Measurements from ENCODE around the gene CEP250. TPM values are rescaled to one million over a fixed set of nuclear protein-coding genes. Genes with fewer than 3 reads are reported as not detected.
"Not testable (repeated sequence)": the region's sequence is repeated elsewhere in the genome, so short reads cannot be mapped to it uniquely, and the experiment has no call there.

Gene CEP250
- total RNA-seq, 2 experiments from 2014 or later, result 82.9 to 84.5 TPM

DNA sequence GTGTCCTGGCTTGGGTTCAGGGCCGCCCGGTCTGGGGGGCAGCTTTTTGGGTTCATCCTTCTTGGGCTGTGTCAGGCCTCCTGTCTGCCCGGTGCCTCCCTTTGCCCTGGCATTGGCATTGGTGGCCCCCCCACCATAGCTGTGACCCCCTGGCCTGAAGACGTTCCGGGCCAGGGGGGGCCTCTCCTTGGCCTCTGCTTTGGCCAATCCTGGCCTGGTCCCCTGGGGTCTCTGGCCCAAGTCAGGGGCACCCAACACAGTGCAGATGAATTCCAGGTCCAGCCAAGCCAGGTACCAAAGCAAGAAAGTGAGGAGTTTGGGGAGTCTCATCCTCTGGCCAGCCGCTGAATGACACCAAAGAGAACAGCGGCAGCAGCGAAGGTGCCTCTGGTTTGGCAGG is 17.8 kb upstream of the CEP250 start:
- no peak for DNase-seq
- H3K4me1 Mint-ChIP-seq, result peaks cover 2% of the 10 kb centered on the region

GRCh38 chr20:35443003-35443402 is 12.4 kb upstream of the CEP250 start:
- Mint-ChIP-seq H3K27ac (no peak overlapping the region), H3K27me3 (peaks cover 16% of the 10 kb centered on the region), H3K36me3 (no peaks in the 10 kb centered on the region), H3K9me3 (no peaks in the 10 kb centered on the region), H3K4me3 (no peak overlapping the region), H3K4me1 (peaks cover 8% of the 10 kb centered on the region)
- POLR2A ChIA-PET, result no interaction called here
- DNase-seq, result no peak
- ATAC-seq (ENCODE audit: low read depth), result no peak

More for the DNA sequence above, 17.8 kb upstream of the CEP250 start:
- POLR2A ChIA-PET, result no interaction called here
- no peak overlapping the region for H3K27ac Mint-ChIP-seq
- no peaks in the 10 kb centered on the region for H3K9me3 Mint-ChIP-seq
- peaks cover 13% of the 10 kb centered on the region for H3K27me3 Mint-ChIP-seq
- ATAC-seq (ENCODE audit: low read depth), result no peak
- H3K4me3 Mint-ChIP-seq, result no peak overlapping the region
- no peaks in the 10 kb centered on the region for H3K36me3 Mint-ChIP-seq

- POLR2A ChIA-PET, result no interaction called here
- Mint-ChIP-seq H3K36me3 (no peaks in the 10 kb centered on the region), H3K4me3 (no peak overlapping the region), H3K4me1 (peaks cover 6% of the 10 kb centered on the region), H3K27me3 (peaks cover 16% of the 10 kb centered on the region), H3K27ac (no peak overlapping the region), H3K9me3 (no peaks in the 10 kb centered on the region)
- no peak for DNase-seq
- ATAC-seq (ENCODE audit: low read depth), result no peak
Measured at GRCh38 chr20:35444226-35444625, 11.2 kb upstream of the CEP250 start.

GRCh38 chr20:35446356-35447078 is 8.9 kb upstream of the CEP250 start:
- H3K4me3 Mint-ChIP-seq, result peak overlapping the region; percentile 77
- DNase-seq, result no peak
- H3K4me1 Mint-ChIP-seq, result peaks cover 6% of the 10 kb centered on the region
- POLR2A ChIA-PET, result interaction anchor here (0.6 to 2.7 kb wide), 2 partner anchors 8 to 297 kb away, joined by 5 to 8 read pairs; no protein-coding TSS in a partner anchor
- peak; percentile 15 for ATAC-seq (ENCODE audit: low read depth)
- peak overlapping the region; percentile 14 for H3K27ac Mint-ChIP-seq
- H3K27me3 Mint-ChIP-seq, result peaks cover 3% of the 10 kb centered on the region
- no peaks in the 10 kb centered on the region for H3K36me3 Mint-ChIP-seq
- H3K9me3 Mint-ChIP-seq, result no peaks in the 10 kb centered on the region

- H3K27ac Mint-ChIP-seq, result peak overlapping the region; percentile 56
- H3K36me3 Mint-ChIP-seq, result no peaks in the 10 kb centered on the region
- DNase-seq, result peak; percentile 96
- peak overlapping the region; percentile 83 for H3K4me3 Mint-ChIP-seq
- H3K9me3 Mint-ChIP-seq, result no peaks in the 10 kb centered on the region
- peak; percentile 93 for ATAC-seq (ENCODE audit: low read depth)
- POLR2A ChIA-PET, result interaction anchor here (0.6 to 2.7 kb wide), 3 partner anchors 7 to 298 kb away, joined by 3 to 8 read pairs (median 5); partner anchors contain the start of gene MMP24OS
- peaks cover 6% of the 10 kb centered on the region for H3K4me1 Mint-ChIP-seq
- peaks cover 3% of the 10 kb centered on the region for H3K27me3 Mint-ChIP-seq
Measured at GRCh38 chr20:35447082-35447789, 8.2 kb upstream of the CEP250 start.

- H3K4me3 Mint-ChIP-seq, result no peak overlapping the region
- no peak for ATAC-seq (ENCODE audit: low read depth)
- DNase-seq, result no peak
- no peaks in the 10 kb centered on the region for H3K9me3 Mint-ChIP-seq
- peaks cover 12% of the 10 kb centered on the region for H3K4me1 Mint-ChIP-seq
- POLR2A ChIA-PET, result no interaction called here
- peaks cover 3% of the 10 kb centered on the region for H3K27me3 Mint-ChIP-seq
- H3K27ac Mint-ChIP-seq, result no peak overlapping the region
- H3K36me3 Mint-ChIP-seq, result no peaks in the 10 kb centered on the region
Measured at GRCh38 chr20:35448788-35449373, 6.5 kb upstream of the CEP250 start.

GRCh38 chr20:35449855-35450254 is 5.5 kb upstream of the CEP250 start:
- not testable (repeated sequence) for H3K27me3 Mint-ChIP-seq; H3K9me3 Mint-ChIP-seq; H3K36me3 Mint-ChIP-seq; DNase-seq; H3K27ac Mint-ChIP-seq; H3K4me3 Mint-ChIP-seq; ATAC-seq (ENCODE audit: low read depth)
- H3K4me1 Mint-ChIP-seq, result peaks cover 12% of the 10 kb centered on the region
- POLR2A ChIA-PET, result interaction anchor here (0.6 to 0.7 kb wide), 3 partner anchors 135 to 586 kb away, joined by 3 to 4 read pairs (median 3); partner anchors contain the start of genes CPNE1 and RBM12

GRCh38 chr20:35451295-35451694 is 4.1 kb upstream of the CEP250 start:
- no peak for ATAC-seq (ENCODE audit: low read depth)
- H3K27ac Mint-ChIP-seq, result no peak overlapping the region
- peaks cover 3% of the 10 kb centered on the region for H3K27me3 Mint-ChIP-seq
- no peaks in the 10 kb centered on the region for H3K9me3 Mint-ChIP-seq
- DNase-seq, result no peak
- H3K36me3 Mint-ChIP-seq, result peaks cover under 1% of the 10 kb centered on the region
- peaks cover 20% of the 10 kb centered on the region for H3K4me1 Mint-ChIP-seq
- POLR2A ChIA-PET, result no interaction called here
- no peak overlapping the region for H3K4me3 Mint-ChIP-seq

DNA sequence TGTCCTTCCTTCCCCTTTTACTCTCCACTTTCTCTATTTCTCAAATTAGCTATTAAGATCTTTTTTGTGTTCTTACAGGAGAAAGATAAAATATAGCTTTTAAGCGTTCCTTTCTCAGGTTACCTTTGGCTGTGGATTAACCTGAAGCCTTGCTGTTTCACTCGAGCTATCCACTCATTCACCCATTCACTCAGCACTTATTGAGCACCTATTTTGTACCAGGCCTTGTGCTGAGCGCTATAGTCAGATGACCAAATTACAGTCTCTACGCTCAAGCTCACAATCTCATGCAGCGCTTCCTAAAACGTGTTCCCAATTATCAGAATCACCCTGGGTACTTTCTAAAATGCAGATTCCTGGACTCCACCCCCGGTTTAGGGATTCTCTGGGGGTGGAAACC is 1.8 kb upstream of the CEP250 start:
- Mint-ChIP-seq H3K9me3 (no peaks in the 10 kb centered on the region), H3K4me3 (peak overlapping the region; percentile 90), H3K36me3 (peaks cover 2% of the 10 kb centered on the region), H3K27me3 (no peaks in the 10 kb centered on the region), H3K27ac (peak overlapping the region; percentile 96), H3K4me1 (peaks cover 24% of the 10 kb centered on the region)
- ATAC-seq (ENCODE audit: low read depth) (no peak), DNase-seq (no peak)
- POLR2A ChIA-PET, result interaction anchor here (2.9 kb wide), 1 partner anchor 501 kb away, joined by 20 read pairs; the partner anchor contains the start of gene SCAND1

DNA sequence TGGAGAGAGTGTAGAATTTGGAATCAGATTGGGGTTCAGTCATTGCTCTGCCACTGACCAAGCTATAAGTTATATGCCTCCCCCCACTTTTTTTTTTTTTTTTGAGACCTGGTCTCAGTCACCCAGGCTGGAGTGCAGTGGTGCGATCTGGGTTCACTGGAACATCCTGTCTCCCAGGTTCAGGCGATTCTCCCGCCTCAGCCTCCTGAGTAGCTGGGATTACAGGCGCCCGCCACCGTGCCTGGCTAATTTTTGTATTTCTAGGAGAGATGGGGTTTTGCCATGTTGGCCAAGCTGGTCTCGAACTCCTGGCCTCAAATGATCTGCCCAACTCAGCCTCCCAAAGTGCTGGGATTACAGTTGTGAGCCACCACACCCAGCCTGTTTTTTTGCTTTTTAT is 1.3 kb downstream of the CEP250 start:
- Mint-ChIP-seq H3K4me1 (peaks cover 30% of the 10 kb centered on the region), H3K4me3 (peak overlapping the region; percentile 12)
- POLR2A ChIA-PET, result interaction anchor here (0.7 to 4.3 kb wide), 3 partner anchors 8 to 159 kb away, joined by 3 to 30 read pairs (median 5); partner anchors contain the start of gene SPAG4
- not testable (repeated sequence) for H3K27me3 Mint-ChIP-seq; H3K36me3 Mint-ChIP-seq; ATAC-seq (ENCODE audit: low read depth); H3K9me3 Mint-ChIP-seq; DNase-seq; H3K27ac Mint-ChIP-seq

- peak overlapping the region; percentile 2 for H3K4me3 Mint-ChIP-seq
- peaks cover 30% of the 10 kb centered on the region for H3K4me1 Mint-ChIP-seq
- ATAC-seq (ENCODE audit: low read depth); H3K27me3 Mint-ChIP-seq; H3K27ac Mint-ChIP-seq; H3K36me3 Mint-ChIP-seq; H3K9me3 Mint-ChIP-seq; DNase-seq: not testable (repeated sequence)
- POLR2A ChIA-PET, result interaction anchor here (4.3 kb wide), 1 partner anchor 32 kb away, joined by 30 read pairs; no protein-coding TSS in a partner anchor
Measured at GRCh38 chr20:35457539-35457938, 2.1 kb downstream of the CEP250 start.

DNA sequence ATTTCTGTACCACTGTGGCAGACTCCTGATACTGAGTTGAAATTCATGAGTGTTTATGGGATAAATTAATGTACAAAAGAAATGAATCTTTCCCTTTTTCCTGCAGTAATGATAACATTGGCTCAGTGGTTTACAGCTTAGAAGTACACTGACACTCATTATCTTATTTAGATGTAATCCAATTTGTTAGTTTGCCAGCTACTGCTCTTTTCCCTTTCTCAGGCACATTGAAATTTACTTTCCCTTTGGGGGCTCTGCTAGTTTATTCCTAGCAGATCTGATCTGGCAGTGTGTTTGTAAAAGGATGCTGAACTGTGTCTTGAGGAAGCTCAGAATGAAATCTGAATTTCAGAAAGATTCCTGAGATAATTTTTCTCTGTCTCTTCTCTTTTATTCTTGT is 3.0 kb downstream of the CEP250 start:
- peaks cover 29% of the 10 kb centered on the region for H3K4me1 Mint-ChIP-seq
- POLR2A ChIA-PET, result interaction anchor here (0.7 to 4.3 kb wide), 3 partner anchors 22 to 129 kb away, joined by 3 to 30 read pairs (median 5); no protein-coding TSS in a partner anchor
- DNase-seq (no peak), ATAC-seq (ENCODE audit: low read depth) (no peak)
- H3K27ac Mint-ChIP-seq, result no peak overlapping the region
- H3K27me3 Mint-ChIP-seq, result no peaks in the 10 kb centered on the region
- H3K9me3 Mint-ChIP-seq, result no peaks in the 10 kb centered on the region
- H3K36me3 Mint-ChIP-seq, result peaks cover 9% of the 10 kb centered on the region
- H3K4me3 Mint-ChIP-seq, result no peak overlapping the region

DNA sequence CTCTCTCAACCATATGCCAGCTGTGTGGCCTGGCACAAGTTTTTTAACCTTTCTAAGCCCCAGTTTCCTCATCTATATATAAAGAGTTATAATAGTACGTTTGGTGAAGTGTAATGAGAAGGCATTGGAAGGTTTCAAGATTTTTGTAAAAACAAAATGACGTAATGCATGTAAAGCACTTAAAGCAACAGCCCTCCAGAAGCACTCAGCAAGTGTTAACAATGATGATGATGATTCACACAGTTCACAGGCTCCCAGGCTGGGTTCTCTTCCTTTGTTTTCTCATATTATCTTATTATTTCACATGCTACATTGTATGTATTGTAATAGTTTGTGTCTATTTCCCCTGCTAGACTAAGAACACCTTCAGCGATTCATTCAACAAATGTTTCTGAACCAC is 6.2 kb downstream of the CEP250 start:
- no peaks in the 10 kb centered on the region for H3K9me3 Mint-ChIP-seq
- POLR2A ChIA-PET, result no interaction called here
- no peak overlapping the region for H3K27ac Mint-ChIP-seq
- no peak for DNase-seq
- no peaks in the 10 kb centered on the region for H3K27me3 Mint-ChIP-seq
- ATAC-seq (ENCODE audit: low read depth), result no peak
- H3K4me1 Mint-ChIP-seq, result peaks cover 15% of the 10 kb centered on the region
- peaks cover 8% of the 10 kb centered on the region for H3K36me3 Mint-ChIP-seq
- H3K4me3 Mint-ChIP-seq, result no peak overlapping the region
